ENCODE measurements around the gene LMBRD2.
"Not testable (repeated sequence)": the region's sequence is repeated elsewhere in the genome, so short reads cannot be mapped to it uniquely, and the experiment has no call there.

The LMBRD2 gene

DNA sequence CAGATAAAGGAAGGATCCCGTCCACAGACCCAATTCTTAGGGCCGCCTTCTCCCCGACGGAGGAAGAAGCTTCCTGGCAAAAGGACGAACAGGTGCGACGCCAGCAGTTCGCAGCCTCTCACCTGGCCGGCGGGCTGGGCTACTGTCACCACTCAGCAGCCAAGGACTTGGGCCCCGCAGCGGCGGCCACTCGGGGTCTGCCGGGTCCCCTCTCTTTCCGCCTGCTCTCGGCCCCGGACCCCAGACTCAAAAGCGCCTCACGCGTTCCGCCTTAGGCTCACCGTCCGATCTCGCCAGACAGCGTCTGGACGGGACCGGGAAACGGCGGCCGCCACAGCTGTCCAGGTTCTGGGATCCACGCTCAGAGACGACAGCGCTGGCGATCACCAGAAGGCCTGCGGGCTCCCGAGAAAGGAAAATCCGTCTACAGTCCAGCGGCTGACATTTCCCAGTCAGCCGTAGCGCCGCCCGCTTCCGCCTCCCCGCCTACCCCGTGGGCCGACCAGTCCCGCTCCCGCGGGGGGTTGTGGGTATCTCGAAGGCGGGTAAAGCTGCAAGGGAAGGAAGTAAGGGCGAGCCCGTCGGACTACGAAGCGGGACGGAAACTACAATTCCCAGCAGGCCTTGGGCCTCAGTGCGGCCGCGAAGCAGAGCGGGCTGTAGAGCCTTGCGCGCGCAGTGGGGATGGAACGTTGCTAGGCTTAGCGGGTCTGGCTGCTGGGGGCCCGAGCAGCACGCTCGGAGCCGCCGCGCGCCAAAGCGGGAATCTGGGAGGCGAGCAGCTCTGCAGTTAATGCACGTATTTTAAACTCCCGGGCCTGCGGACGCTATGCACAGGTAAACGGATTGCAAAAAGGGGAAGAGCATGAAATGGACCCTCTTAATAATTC, at the start of gene LMBRD2, which contains the start of gene SKP2:
LMBRD2 (minus strand) TSS at position 454 of the 890 bp plus-strand sequence. CDS start 8,538 bp downstream, outside the sequence.
SKP2 (plus strand) TSS at position 678 of the 890 bp plus-strand sequence; CDS start at position 830, 152 bp downstream.
- in situ Hi-C loops (cut with MboI; ENCODE audit: low sequenced_read_pairs), result no loop called here

DNA sequence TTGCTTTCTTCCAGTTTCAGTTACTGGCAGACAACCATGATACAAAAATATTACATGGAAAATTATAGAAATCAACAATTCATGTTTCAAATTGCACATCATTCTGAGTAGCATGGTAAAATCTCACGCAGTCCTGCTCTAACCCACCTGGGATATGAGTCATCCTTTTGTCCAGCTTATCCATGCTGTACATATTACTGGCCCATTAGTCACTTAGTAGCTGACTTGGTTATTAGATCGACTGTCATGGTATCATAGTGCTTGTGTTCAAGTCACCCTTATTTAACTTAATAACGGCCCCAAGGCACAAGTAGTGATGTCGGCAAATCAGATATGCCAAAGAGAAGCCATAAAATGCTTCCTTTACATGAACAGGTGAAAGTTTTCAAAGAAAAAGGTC, 48.8 kb upstream of the LMBRD2 start:
- in situ Hi-C loops (cut with MboI; ENCODE audit: low sequenced_read_pairs), result no loop called here

DNA sequence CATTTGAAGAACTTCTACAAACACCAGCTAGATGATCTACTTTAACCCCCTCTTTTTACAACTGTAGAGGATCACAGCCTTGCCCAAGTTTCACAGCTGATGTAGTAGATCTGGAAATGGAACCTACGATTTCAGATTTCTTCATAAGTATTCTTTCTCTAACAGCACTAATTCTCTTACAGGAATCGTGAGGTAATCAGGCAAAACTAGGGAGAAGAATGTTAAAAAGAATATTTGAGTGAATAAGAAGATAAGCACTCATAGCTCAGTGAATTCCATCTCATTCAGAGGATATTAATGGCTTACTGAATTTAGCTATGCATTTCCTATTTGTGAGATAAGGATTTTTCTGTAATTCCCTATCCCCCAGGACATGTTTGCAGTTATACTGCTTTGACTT, 47.9 kb upstream of the LMBRD2 start:
- in situ Hi-C loops (cut with MboI; ENCODE audit: low sequenced_read_pairs), result no loop called here

DNA sequence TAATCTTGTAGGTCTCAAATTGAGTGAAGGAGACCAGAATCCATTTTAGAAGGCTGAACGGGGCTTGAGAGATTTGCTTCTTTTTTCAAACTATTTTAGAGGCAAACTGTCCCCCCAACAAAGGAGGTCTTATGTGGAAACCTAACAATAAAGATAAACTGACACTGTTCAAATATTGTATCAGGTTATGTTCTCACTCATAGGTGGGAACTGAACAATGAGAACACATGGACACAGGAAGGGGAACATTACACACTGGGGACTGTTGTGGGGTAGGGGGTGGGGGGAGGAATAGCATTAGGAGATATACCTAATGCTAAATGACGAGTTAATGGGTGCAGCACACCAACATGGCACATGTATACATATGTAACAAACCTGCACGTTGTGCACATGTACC, 47.1 kb upstream of the LMBRD2 start:
- in situ Hi-C loops (cut with MboI; ENCODE audit: low sequenced_read_pairs), result not testable (repeated sequence)

DNA sequence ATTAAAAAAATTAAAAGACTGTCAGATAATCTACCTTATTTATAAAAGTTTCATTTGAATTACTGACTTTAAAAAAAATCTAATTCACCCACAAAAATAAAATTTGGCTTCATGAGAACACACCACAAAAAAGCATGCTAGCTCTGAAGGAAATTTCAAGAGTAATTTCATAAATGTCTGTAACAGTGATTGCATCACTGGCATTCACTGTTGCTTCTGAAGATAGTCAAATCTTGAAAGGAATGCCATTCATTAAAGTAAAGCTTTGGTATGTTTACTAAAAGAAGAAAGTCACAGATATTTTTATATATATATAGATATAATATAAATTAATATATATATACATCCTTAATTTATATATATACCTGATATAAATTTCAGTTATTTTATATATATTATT, 46.6 kb upstream of the LMBRD2 start:
- in situ Hi-C loops (cut with MboI; ENCODE audit: low sequenced_read_pairs), result no loop called here

DNA sequence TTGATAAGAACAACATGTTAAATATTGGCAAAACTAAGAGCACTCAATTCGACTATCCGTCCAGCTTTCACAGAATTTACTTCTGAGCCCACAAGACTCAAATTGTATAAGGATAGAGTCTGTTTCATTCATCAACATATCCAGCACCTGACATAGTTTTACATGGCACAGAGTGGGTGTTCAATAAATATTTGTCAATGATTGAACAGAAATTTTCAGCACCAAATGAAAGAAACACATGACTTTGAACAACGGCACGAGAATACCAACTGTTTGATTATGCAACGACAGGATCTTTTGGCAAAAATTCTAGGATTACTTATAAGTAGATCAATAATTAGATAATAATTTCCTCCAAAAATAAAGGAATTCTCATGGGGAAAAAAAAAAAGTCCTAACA, 42.1 kb upstream of the LMBRD2 start:
- in situ Hi-C loops (cut with MboI; ENCODE audit: low sequenced_read_pairs), result no loop called here

DNA sequence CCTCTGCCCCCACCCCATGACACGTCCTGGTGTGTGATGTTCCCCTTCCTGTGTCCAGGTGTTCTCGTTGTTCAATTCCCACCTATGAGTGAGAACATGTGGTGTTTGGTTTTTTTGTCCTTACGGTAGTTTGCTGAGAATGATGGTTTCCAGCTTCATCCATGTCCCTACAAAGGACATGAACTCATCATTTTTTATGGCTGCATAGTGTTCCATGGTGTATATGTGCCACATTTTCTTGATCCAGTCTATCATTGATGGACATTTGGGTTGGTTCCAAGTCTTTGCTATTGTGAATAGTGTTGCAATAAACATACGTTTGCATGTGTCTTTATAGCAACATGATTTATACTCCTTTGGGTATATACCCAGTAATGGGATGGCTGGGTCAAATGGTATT, 32.7 kb upstream of the LMBRD2 start:
- in situ Hi-C loops (cut with MboI; ENCODE audit: low sequenced_read_pairs), result not testable (repeated sequence)

DNA sequence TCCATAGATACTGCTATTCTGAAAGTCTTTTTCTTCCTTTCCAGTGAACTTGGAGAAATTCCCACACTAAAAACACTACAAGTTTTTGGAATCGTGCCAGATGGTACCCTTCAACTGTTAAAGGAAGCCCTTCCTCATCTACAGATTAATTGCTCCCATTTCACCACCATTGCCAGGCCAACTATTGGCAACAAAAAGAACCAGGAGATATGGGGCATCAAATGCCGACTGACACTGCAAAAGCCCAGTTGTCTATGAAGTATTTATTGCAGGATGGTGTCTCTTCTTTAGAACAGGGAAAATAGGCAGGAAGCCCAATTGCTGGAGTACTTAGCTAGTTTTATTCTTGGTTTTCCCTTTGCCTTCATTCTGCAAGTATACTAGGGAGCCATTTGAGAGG, 30.1 kb upstream of the LMBRD2 start:
- in situ Hi-C loops (cut with MboI; ENCODE audit: low sequenced_read_pairs), result no loop called here

DNA sequence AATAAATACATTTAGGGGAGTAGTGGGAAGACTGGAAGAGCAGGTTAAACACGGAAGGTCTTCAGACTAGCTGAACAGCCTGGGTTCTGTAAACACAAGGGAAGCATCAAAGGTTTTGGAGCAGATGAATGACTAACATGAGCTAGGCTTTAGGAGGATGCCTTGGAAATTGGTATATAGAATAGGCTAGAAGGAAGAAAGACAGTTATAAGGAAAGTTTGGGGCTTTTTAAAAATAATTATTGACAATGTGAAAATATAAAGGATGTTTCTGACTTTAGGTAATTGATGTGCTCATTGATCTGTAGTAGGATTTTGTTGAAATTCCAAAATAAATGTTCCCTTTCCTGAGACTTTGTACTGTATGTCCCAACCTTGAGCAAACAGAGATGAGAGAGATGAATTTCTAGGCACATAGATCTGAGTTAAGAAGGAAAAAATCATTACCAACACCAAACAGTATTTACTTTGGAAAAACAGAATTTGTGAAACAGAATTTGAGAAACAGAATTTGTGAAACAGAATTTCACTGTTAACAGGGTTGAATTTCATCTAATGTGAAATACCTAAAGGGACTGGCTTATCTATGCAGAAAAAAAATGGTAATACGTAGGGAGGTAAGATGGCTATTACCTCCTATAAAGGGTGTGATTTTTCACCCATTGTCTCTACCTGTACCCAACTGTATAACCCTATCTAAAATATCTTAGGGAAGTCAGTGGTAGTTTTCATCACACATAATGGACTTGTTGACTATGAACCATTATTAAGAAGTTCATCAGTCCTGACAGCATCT, 29.1 kb upstream of the LMBRD2 start:
- in situ Hi-C loops (cut with MboI; ENCODE audit: low sequenced_read_pairs), result no loop called here

DNA sequence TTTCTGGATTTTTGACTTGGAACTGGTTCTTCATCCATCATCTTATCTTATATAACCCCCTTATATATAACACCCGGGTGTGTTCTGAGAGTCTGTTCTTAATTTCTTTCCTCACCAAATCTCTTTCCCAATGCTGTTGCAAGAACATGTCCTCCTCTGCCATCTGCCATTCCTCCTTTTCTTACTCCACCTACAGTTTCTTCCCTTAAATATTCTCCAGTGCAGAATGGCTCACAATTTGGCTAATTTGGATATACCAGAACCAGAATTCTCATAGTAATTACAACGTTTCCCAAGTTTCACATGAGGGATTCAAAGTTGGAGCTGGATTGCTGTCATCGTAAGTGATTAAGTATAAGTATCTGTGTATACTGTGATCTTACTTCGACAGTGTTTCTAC, 28.3 kb upstream of the LMBRD2 start:
- in situ Hi-C loops (cut with MboI; ENCODE audit: low sequenced_read_pairs), result no loop called here

DNA sequence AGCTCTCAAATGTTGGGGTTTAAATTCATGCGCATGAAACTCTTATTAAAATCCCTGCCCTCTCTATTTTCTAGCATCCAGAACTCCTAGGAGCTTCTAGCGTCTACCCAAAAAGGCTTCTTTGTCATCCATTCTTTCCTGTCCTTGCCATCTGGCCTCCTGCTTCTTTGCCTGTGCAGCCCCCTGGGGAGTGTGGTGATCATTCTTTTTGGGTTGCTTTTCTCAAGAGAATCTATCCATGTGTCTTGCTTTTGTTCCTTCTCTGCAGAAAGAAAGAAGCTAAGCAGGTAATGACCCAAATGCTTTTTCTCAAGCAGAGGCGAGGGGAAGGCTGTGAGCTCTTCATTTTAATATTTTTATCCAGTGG, 26.8 kb upstream of the LMBRD2 start:
- in situ Hi-C loops (cut with MboI; ENCODE audit: low sequenced_read_pairs), result no loop called here

DNA sequence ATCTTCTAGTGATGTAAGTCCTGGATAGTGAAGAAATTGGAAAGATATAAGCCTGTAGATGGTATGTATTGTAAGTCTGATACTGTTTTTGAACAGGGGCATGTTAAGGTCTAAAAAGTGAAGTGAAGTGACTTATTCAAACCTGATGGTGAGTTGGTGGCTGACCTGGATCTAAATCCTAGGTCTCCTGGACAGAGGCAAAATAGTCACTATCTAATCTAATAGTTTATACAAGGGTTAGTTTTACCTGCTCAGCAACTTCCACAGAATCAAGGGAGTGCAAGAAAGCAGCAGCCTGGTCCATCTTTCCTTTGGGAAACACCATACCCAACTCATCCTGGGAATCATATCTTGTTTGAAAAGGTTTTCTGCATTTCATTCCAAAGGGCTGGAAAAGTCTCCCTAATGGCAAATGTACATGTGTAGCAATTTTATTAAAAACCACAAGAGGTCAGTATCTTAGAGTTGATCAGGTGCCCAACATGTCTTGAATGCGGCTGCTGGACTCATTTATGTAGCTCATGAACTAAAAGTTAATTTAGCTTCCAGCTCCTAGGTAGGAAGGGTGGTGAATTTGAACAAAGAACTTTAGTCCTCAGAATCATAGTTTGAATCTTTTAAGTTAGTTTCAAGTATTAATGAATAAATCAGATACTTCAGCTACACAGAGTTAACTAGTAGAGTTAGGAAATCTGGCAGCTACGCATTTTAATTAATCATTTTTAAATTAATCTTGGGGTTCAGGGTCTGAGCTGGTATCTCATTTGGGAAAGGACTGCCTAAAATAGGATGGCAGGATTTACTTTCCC, 26.2 kb upstream of the LMBRD2 start:
- in situ Hi-C loops (cut with MboI; ENCODE audit: low sequenced_read_pairs), result no loop called here

DNA sequence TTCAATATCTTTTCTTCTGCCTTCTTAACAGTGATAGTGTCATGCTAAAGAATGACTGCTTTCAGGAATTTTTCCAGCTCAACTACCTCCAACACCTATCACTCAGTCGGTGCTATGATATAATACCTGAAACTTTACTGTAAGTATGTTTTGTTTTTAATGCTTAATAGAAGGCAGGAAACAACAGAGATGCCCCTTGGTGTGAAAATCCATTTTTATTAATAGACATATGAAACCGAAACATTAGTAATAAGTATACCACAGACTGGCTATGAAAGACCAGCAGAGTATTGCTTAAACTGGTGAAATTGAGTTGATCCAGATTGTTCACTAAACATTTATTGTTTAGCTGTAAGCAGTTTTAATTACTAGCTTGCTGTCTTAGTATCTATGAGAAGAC, 25.5 kb upstream of the LMBRD2 start:
- in situ Hi-C loops (cut with MboI; ENCODE audit: low sequenced_read_pairs), result no loop called here

DNA sequence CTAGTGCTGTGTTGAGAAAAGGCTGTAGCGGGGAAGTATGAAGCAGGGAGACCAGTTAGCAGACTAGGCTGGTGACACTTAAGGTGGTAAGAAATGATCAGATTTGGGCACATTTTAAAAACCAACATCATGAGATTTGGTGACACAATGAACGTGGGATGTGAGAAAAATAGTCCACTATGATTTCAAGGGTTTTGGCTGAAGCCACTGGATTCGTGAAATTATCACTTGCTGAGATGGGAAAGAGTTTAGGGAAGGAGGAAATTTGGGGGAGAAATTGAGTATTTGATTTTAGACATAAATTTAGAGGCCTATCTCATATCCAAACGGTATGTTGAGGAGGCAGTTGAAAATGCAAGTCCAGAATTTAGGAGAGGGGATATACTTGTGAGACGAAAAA, 23.4 kb upstream of the LMBRD2 start:
- in situ Hi-C loops (cut with MboI; ENCODE audit: low sequenced_read_pairs), result no loop called here

DNA sequence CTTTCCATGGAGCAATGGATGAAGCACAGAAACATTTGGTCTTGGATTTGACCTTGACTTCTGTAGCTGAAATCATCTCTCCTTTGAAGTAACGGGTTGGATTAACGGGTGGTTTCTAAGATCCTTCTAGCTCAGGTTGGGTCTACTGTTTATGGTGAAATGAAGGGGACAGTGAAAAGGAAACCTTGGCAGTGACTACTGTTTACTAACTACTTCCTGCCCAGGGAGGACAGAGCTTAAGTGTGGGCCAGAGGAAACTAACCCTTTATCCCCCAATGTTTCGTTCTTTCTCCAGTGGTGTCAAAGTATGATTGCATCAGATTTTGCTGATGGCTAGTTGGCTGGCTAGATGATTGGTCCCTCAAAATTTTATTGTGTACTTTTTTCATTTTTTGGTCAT, 22.4 kb upstream of the LMBRD2 start:
- in situ Hi-C loops (cut with MboI; ENCODE audit: low sequenced_read_pairs), result no loop called here

DNA sequence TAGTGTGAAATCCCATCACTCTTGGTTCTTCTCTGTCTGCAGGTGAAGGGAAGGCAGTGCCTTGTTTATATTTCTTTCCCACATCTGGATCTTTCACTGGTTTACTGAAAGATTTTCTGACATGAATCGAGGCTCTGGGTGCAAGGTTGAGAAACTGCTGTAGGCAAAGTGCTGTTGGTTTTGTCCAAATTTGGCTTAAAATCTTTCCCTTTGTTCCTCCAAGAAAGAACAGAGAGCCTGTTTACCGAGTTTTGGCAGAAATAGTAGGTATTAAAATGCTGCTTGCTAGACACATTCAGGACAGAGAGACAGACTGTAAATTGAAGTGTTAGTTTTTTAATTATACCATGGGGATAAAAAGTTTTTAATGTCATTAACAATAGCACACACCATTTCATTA, 21.7 kb upstream of the LMBRD2 start:
- in situ Hi-C loops (cut with MboI; ENCODE audit: low sequenced_read_pairs), result no loop called here

DNA sequence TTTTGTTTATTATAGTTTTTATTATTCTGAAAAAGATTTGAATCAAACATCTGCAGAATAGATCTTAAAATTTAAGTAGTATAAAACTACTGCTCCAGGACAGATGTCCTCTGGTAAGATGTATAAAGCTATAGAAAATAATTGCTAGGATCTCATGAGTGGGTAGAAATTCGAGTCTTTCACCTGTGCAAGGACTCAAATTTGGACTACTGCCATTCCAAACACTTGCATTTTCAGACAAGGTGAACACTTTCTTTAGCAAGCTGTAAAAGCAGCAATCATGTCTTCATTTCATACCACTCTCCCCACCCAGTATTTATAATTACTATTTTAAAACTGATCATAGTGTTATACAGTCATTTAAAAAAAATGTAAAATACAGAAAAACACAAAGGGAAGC, 20.9 kb upstream of the LMBRD2 start:
- in situ Hi-C loops (cut with MboI; ENCODE audit: low sequenced_read_pairs), result no loop called here

DNA sequence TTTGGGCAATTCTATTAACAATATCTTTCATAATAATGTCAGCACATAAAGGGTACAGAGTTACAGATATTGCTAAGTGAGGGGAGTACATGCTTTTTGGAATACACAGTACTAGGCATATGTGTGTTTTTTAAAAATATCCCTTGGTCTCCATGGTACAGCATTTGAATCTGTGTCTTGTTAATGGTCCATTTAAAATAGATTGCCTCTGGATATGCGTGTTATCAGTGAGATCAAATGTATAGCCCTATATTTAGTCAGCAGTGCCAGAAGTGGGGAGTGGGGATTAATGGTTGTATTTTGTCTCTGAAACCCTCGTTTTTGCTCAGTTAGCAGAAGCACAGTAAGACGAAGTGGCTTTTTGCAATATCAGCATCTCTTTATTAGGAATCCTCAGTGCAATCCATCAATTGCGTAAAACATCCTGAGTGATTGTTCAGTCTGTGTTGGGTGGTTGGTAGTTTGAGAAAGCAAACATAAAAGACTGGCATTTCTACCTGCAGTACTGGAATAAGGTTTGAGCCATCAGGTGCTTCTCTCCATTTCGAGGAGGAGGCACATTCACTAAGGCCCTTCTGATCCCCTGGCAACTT, 19.2 kb upstream of the LMBRD2 start:
- in situ Hi-C loops (cut with MboI; ENCODE audit: low sequenced_read_pairs), result no loop called here

DNA sequence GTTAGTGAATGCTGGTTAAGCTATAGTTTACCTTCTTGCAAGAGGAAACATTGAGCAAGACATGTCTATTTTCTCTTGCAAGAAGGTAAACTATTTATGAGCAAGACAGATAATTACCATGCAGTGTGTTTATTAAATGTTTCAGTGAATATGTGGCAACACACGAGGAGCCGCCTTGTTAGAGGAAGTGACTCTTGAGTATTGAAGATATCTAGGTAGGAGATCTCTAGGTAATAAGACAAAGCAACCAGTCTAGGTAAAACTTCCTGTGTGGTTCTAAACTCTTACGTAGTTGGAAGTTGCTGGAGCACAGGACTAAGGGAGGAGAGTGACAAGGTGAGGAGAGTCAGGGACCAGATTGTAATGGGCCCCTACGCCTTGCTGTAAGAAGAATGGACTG, 17.1 kb upstream of the LMBRD2 start:
- in situ Hi-C loops (cut with MboI; ENCODE audit: low sequenced_read_pairs), result no loop called here

DNA sequence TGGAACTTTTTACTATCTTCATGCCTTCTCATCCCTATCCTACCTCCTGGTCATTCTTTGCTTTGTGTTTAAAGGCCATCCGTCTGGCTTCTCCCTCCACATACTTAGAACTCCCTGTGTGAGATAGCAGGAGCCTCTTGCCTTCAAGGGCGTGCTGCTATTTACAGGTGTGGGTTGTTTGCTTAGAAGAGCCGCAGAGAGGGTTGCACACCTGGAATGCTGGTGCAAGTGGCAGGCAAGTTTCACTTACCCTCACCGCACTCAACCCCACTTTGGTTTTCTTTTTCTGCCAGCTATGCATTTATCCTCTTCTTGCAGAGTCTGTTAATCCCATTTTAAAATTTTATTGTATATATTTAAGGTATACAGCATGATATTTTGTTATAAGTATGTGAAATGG, 12.8 kb upstream of the LMBRD2 start:
- in situ Hi-C loops (cut with MboI; ENCODE audit: low sequenced_read_pairs), result no loop called here
